GM18499 (cell line): ENCODE measurements around the gene ZSCAN30.
A peak's percentile ranks its signal among the peaks of the same experiment; 100 is the strongest.

Experiments used
- ATAC-seq: cut with Tn5 transposase; IDR thresholded peaks from one replicate; pipeline ENCODE4 v1.9.1; 2021; ENCODE audit warnings: moderate number of reproducible peaks; ENCODE audit not compliant: insufficient read depth, unreplicated experiment

ZSCAN30 gene

GRCh38 chr18:35290094-35290735 is at the start of gene ZSCAN30:
Gene ZSCAN30, minus strand, starts transcription at chr18:35290229. Its CDS starts 25,877 bp downstream, at chr18:35264352.
- ATAC-seq: peak; percentile 87

GRCh38 chr18:35337286-35337685 is 47.3 kb upstream of the ZSCAN30 start:
- no peak for ATAC-seq

GRCh38 chr18:35335866-35336265 is 45.8 kb upstream of the ZSCAN30 start:
- no peak for ATAC-seq

GRCh38 chr18:35334821-35335220 is 44.8 kb upstream of the ZSCAN30 start:
- no peak for ATAC-seq

DNA sequence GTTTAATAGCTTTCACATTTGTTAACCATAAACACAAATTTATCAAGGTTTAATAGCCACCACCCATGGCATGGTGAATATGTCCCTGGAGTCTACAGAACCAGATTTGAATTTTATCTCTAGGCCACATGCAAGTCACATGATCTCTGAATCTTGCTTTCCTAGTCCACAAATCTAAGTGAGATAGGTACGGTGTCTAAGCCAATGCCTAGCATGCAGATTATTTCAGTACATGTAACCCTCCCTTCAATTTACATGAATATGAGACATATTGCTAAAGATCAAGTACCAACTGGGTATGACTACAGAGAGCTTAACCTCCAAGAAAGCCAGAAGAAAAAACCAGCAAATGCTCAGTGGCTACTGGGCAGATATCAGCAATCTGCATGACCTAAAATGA is 44.2 kb upstream of the ZSCAN30 start:
- ATAC-seq: no peak

- ATAC-seq: no peak
Observed at GRCh38 chr18:35331367-35332087, 41.5 kb upstream of the ZSCAN30 start.

- no peak for ATAC-seq
Observed at GRCh38 chr18:35328868-35329267, 38.8 kb upstream of the ZSCAN30 start.

GRCh38 chr18:35326695-35327387 is 36.8 kb upstream of the ZSCAN30 start:
- no peak for ATAC-seq

GRCh38 chr18:35324926-35325655 is 35.1 kb upstream of the ZSCAN30 start:
- ATAC-seq: no peak

DNA sequence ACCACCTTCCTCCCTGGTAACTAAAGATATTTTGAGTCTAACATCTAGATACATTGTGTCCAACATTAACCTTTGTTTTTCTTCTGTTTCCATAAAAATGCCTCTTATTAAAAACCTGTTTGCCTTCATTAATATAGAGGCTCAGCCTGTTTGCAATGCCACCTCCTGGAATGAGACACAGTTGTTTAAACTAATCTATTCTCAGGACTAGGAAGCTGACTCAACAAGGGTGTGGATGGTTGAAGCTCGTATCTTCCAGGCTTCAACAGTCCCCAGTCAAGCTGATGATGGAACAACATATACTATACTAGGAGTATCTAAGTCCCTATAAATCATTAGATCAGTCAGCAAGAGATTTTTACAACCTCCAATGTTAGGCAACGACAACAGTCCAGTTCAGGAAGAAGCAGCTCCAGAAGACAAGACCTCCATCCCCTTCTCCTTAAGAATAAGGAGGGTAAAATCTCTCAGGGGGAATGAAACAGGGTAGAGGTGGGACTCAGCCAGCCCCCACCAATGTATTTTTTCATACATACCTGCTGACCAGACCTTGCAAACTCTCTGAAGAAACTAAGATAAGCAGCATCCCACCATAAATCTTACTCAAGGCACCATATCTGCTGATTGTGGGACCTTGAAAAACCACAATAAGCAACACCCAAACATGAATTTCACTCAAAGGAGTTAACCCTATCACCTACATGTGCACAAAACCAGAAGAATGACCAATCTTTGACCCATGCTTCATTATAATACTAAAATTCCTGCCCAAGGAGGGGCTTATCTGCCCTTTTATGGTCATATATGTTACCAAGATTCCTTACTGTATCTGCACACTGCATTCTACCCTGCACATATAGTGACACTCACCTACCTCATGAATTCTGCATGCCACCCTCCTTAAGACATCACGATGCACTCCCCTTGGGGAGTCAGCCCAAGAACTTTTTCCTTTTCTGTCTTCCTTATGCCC is 32.7 kb upstream of the ZSCAN30 start:
- no peak for ATAC-seq

GRCh38 chr18:35311496-35311895 is 21.5 kb upstream of the ZSCAN30 start:
- no peak for ATAC-seq

DNA sequence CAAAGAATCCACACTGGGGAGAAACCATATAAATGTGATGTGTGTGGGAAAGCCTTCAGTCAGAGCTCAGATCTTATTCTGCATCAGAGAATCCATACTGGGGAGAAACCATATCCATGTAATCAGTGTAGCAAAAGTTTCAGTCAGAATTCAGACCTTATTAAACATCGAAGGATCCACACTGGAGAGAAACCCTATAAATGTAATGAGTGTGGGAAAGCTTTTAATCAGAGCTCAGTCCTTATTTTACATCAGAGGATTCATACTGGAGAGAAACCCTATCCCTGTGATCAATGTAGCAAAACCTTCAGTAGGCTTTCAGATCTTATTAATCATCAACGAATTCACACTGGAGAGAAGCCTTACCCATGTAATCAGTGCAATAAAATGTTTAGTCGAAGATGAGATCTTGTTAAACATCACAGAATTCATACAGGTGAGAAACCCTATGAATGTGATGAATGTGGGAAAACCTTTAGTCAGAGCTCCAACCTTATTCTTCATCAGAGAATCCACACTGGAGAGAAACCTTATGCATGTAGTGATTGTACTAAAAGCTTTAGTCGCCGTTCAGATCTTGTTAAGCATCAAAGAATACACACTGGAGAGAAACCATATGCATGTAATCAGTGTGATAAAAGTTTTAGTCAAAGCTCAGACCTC is 16.7 kb upstream of the ZSCAN30 start:
- no peak for ATAC-seq

GRCh38 chr18:35303610-35304009 is 13.6 kb upstream of the ZSCAN30 start:
- ATAC-seq: no peak

DNA sequence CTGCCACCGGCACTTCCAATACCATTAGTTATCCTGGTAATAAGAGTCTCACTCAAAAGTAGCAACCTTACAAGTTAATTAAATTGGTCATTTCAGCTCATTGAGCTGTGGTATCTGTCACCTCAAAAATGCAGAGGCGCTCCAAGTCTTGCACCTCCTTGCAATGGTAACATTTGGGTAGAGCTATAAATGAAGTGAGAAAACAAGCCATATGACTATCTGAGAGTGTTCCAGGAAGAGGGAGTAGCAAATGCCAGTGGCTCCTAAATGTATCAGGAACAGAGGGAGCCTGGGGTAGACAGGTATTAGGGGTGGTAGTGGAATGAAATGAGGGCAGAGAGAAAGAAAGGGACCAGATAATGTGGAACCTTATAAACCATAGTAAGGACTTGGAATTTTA is 6.0 kb upstream of the ZSCAN30 start:
- ATAC-seq: no peak

- no peak for ATAC-seq
Observed at GRCh38 chr18:35291166-35291565, 1.1 kb upstream of the ZSCAN30 start.

DNA sequence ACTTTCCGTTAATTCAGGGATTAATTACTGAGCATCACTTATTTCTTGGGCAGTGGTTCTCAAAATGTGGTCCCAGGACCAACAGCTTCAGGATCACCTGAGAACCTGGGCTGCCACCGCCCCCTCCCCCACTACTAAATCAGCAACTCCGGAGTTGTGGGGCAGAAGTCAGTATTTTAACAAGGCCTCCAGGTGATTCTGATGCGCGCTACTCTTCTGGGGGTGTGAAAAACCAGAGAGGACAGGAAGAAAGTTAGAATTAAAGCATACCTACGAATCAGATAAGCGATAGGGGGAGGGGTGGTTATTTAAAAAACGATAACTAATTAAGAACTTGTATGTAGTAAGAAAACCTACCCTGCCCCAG is 319 bp downstream of the ZSCAN30 start:
- ATAC-seq: no peak

DNA sequence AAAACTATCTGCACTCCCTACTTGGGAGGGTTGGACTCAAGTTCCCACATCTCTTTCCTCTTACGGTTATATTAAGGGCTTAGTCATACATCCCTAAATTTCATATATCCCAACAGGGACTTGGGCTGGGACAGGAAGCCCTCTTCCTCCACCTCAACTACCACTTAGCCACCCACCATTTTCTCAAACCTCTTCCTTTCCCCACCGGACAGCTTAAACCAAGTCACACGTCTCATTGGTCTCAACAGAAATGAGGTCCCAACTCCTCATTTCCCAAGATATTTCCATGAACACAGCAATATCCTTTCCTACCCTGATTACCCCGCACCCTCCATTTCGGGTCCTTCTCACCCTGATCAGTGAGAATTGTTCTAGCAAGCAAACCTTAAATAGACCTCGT is 736 bp downstream of the ZSCAN30 start:
- no peak for ATAC-seq

DNA sequence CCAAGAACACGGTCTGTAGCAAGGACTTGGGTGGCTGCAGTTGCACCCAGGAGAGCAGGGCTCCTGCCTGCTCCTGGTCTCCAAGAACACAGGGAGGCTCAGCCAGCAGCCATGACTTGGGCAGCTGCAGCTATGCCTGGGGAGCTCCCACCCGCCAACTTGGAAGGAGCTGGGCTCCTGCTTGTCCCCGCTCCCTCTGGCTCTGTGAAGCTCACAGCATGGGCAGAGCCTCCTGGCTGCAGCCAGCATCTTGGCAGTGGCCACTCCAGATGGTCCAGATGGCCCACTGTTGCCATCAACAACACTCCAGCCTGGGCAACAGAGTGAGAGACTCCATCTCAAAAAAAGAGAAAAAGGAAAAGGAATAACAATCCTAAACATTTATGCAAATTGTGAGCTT is 5.2 kb downstream of the ZSCAN30 start:
- ATAC-seq: no peak
